ENCODE measurements around the gene SNRNP48.

SNRNP48 gene

GRCh38 chr6:7656355-7656754 lies 66.4 kb downstream of the SNRNP48 start:
- no peaks in the 10 kb centered on the region for H3K4me1 ChIP-seq (ENCODE audit: insufficient read depth, poor library complexity, severe bottlenecking)
- TF ChIP-seq CTCF (IDR thresholded peaks at IDR 0.05; ENCODE audit: poor library complexity, severe bottlenecking) = no peak
- H3K27me3 ChIP-seq (ENCODE audit: insufficient read depth, poor library complexity, severe bottlenecking) = no peaks in the 10 kb centered on the region
- no peak overlapping the region for H3K27ac ChIP-seq (ENCODE audit: poor library complexity, severe bottlenecking)
- no peaks in the 10 kb centered on the region for H3K36me3 ChIP-seq (ENCODE audit: low read depth)
- ATAC-seq (ENCODE audit: low read depth) (no peak), DNase-seq (ENCODE audit: low spot score) (no peak)
- no peaks in the 10 kb centered on the region for H3K9me3 ChIP-seq (ENCODE audit: severe bottlenecking)
- no peak overlapping the region for H3K4me3 ChIP-seq (ENCODE audit: severe bottlenecking)

GRCh38 chr6:7658543-7658942 lies 68.5 kb downstream of the SNRNP48 start:
- H3K27ac ChIP-seq (ENCODE audit: poor library complexity, severe bottlenecking) = no peak overlapping the region
- H3K4me1 ChIP-seq (ENCODE audit: insufficient read depth, poor library complexity, severe bottlenecking) = no peaks in the 10 kb centered on the region
- H3K4me3 ChIP-seq (ENCODE audit: severe bottlenecking) = no peak overlapping the region
- H3K27me3 ChIP-seq (ENCODE audit: insufficient read depth, poor library complexity, severe bottlenecking) = no peaks in the 10 kb centered on the region
- TF ChIP-seq CTCF (IDR thresholded peaks at IDR 0.05; ENCODE audit: poor library complexity, severe bottlenecking) = no peak
- no peaks in the 10 kb centered on the region for H3K36me3 ChIP-seq (ENCODE audit: low read depth)
- ATAC-seq (ENCODE audit: low read depth) (no peak), DNase-seq (ENCODE audit: low spot score) (no peak)
- no peaks in the 10 kb centered on the region for H3K9me3 ChIP-seq (ENCODE audit: severe bottlenecking)

- TF ChIP-seq CTCF (IDR thresholded peaks at IDR 0.05; ENCODE audit: poor library complexity, severe bottlenecking) = no peak
- Histone ChIP-seq H3K4me3 (ENCODE audit: severe bottlenecking) (no peak overlapping the region), H3K4me1 (ENCODE audit: insufficient read depth, poor library complexity, severe bottlenecking) (no peaks in the 10 kb centered on the region), H3K27ac (ENCODE audit: poor library complexity, severe bottlenecking) (no peak overlapping the region), H3K9me3 (ENCODE audit: severe bottlenecking) (no peaks in the 10 kb centered on the region), H3K27me3 (ENCODE audit: insufficient read depth, poor library complexity, severe bottlenecking) (no peaks in the 10 kb centered on the region), H3K36me3 (ENCODE audit: low read depth) (no peaks in the 10 kb centered on the region)
- ATAC-seq (ENCODE audit: low read depth) (no peak), DNase-seq (ENCODE audit: low spot score) (no peak)
Measured at GRCh38 chr6:7661364-7661763, 71.4 kb downstream of the SNRNP48 start.
